Fibroblast of lung (primary cell): ENCODE data around the gene SHISA9. TPM values are rescaled to one million over a fixed set of nuclear protein-coding genes. Genes with fewer than 3 reads are reported as not detected.
A peak's percentile ranks its signal among the peaks of the same experiment; 100 is the strongest.

Experiments
- DNase-seq, 2 donors: peaks; one replicate each; pipeline versions ENCODE4 v3.0.0 to v3.0.0-alpha.2; 2010; ENCODE audit warnings: low read depth in 2 of 2
- H2AFZ ChIP-seq: 2 replicates; pipeline ENCODE4 v1.5.1; 2012; ENCODE audit warnings: low read length, control low read depth, inconsistent platforms
- H3K27ac ChIP-seq: 2 replicates; pipeline ENCODE4 v1.5.1; 2011; ENCODE audit warnings: low read length, control low read depth; ENCODE audit not compliant: insufficient read depth
- H3K27me3 ChIP-seq: 2 replicates; pipeline ENCODE4 v1.5.1; 2011; ENCODE audit warnings: mild to moderate bottlenecking, low read length; ENCODE audit not compliant: control insufficient read depth, insufficient read depth
- H3K36me3 ChIP-seq: 2 replicates; pipeline ENCODE4 v1.5.1; 2011; ENCODE audit warnings: low read length; ENCODE audit not compliant: control insufficient read depth, insufficient read depth
- H3K4me1 ChIP-seq: 2 replicates; pipeline ENCODE4 v1.5.1; 2011; ENCODE audit warnings: low read length; ENCODE audit not compliant: control insufficient read depth, insufficient read depth; ENCODE audit errors: extremely low read depth
- H3K4me2 ChIP-seq: 2 replicates; pipeline ENCODE4 v1.5.1; 2011; ENCODE audit warnings: low read length, control low read depth; ENCODE audit not compliant: insufficient read depth; ENCODE audit errors: extremely low read depth
- H3K4me3 ChIP-seq, 4 experiments: fragments of 200-600 bp in 1 of 4; sonication (generic) in 1 of 4; replicated peaks in 1 of 4; 2 replicates each; pipeline ENCODE4 v1.5.1; 2011 to 2016; ENCODE audit warnings: low read length in 4 of 4, low read depth in 3 of 4, mild to moderate bottlenecking in 3 of 4, control low read depth in 2 of 4, inconsistent platforms in 1 of 4, mixed read lengths in 1 of 4; ENCODE audit not compliant: insufficient read depth in 1 of 4; ENCODE audit errors: control extremely low read depth in 1 of 4
- H3K79me2 ChIP-seq: 2 replicates; pipeline ENCODE4 v1.5.1; 2012; ENCODE audit warnings: mild to moderate bottlenecking, low read length, inconsistent platforms; ENCODE audit not compliant: control insufficient read depth, insufficient read depth
- H3K9ac ChIP-seq: 2 replicates; pipeline ENCODE4 v1.5.1; 2011; ENCODE audit warnings: mild to moderate bottlenecking, low read length, control low read depth; ENCODE audit not compliant: insufficient read depth
- H3K9me3 ChIP-seq: 2 replicates; pipeline ENCODE4 v1.5.1; 2012; ENCODE audit warnings: low read depth, low read length; ENCODE audit not compliant: control insufficient read depth, insufficient read depth
- H4K20me1 ChIP-seq: 2 replicates; pipeline ENCODE4 v1.5.1; 2011; ENCODE audit warnings: low read length; ENCODE audit not compliant: control insufficient read depth, insufficient read depth; ENCODE audit errors: extremely low read depth
- CTCF ChIP-seq, 2 donors: IDR thresholded peaks in 1 of 2; conservative IDR thresholded peaks in 1 of 2; 1 replicate in 1 of 2; 2 replicates in 1 of 2; pipeline ENCODE4 v1.5.1; 2011 to 2012; ENCODE audit warnings: low read length in 2 of 2, control low read depth in 1 of 2, inconsistent platforms in 1 of 2, low read depth in 1 of 2, mild to moderate bottlenecking in 1 of 2
- EZH2 ChIP-seq: IDR thresholded peaks from 2 replicates; pipeline ENCODE4 v1.5.1; 2012; ENCODE audit warnings: low read length, control low read depth, mild to moderate bottlenecking; ENCODE audit errors: missing control alignments
- polyA plus RNA-seq, 2 donors: library from polyadenylated mRNA; depleted of rRNA in 1 of 2; stranded (reverse) in 1 of 2; unstranded in 1 of 2; fragments of >200 nt; gene quantifications; 2 replicates each; pipeline ENCODE4 v1.2.1, GENCODE V29; 2011 to 2012; ENCODE audit warnings: missing spikeins in 1 of 2
- total RNA-seq: library from RNA; depleted of rRNA; stranded (reverse); fragments of >200 nt; gene quantifications from 2 replicates; pipeline ENCODE4 v1.2.1, GENCODE V29; 2014

The SHISA9 gene
- total and polyA plus RNA-seq, 2 donors (not counting 1 experiment from before 2014, with no cell fraction given): not detected

GRCh38 chr16:12965274-12965804 is 63.9 kb downstream of the SHISA9 start:
- H3K4me1 ChIP-seq: no peaks in the 10 kb centered on the region
- H2AFZ ChIP-seq: no peak overlapping the region
- H3K9me3 ChIP-seq: no peaks in the 10 kb centered on the region
- no peaks in the 10 kb centered on the region for H4K20me1 ChIP-seq
- no peak overlapping the region for H3K27ac ChIP-seq
- no peaks in the 10 kb centered on the region for H3K36me3 ChIP-seq
- no peaks in the 10 kb centered on the region for H3K27me3 ChIP-seq
- DNase-seq: no peak
- TF ChIP-seq EZH2 (no peak), CTCF (conservative IDR thresholded peaks at IDR 0.05 in 1 of 2, IDR thresholded peaks at IDR 0.05 in 1 of 2; ENCODE audit: low read depth in 1 of 2, low read length in 2 of 2) (no peak)
- H3K9ac ChIP-seq: no peak overlapping the region
- no peaks in the 10 kb centered on the region for H3K79me2 ChIP-seq
- no peak overlapping the region for H3K4me3 ChIP-seq
- no peak overlapping the region for H3K4me2 ChIP-seq

- Histone ChIP-seq H2AFZ (no peak overlapping the region), H3K79me2 (no peaks in the 10 kb centered on the region), H3K4me3 (no peak overlapping the region), H3K27me3 (no peaks in the 10 kb centered on the region), H4K20me1 (no peaks in the 10 kb centered on the region), H3K4me2 (no peak overlapping the region), H3K27ac (no peak overlapping the region), H3K9me3 (no peaks in the 10 kb centered on the region), H3K4me1 (no peaks in the 10 kb centered on the region), H3K36me3 (no peaks in the 10 kb centered on the region), H3K9ac (no peak overlapping the region)
- TF ChIP-seq EZH2 (no peak), CTCF (conservative IDR thresholded peaks at IDR 0.05 in 1 of 2, IDR thresholded peaks at IDR 0.05 in 1 of 2; ENCODE audit: low read depth in 1 of 2, low read length in 2 of 2) (no peak)
- peak in 1 of 2 donors; percentile 31 for DNase-seq
Measured at GRCh38 chr16:12971241-12971640, 69.8 kb downstream of the SHISA9 start.

- no peak overlapping the region for H3K9ac ChIP-seq
- no peak overlapping the region for H3K4me2 ChIP-seq
- H3K79me2 ChIP-seq: no peaks in the 10 kb centered on the region
- no peak for DNase-seq
- H4K20me1 ChIP-seq: no peaks in the 10 kb centered on the region
- TF ChIP-seq EZH2 (no peak), CTCF (conservative IDR thresholded peaks at IDR 0.05 in 1 of 2, IDR thresholded peaks at IDR 0.05 in 1 of 2; ENCODE audit: low read depth in 1 of 2, low read length in 2 of 2) (no peak)
- no peaks in the 10 kb centered on the region for H3K27me3 ChIP-seq
- H3K36me3 ChIP-seq: no peaks in the 10 kb centered on the region
- no peaks in the 10 kb centered on the region for H3K9me3 ChIP-seq
- no peak overlapping the region for H2AFZ ChIP-seq
- no peak overlapping the region for H3K27ac ChIP-seq
- H3K4me1 ChIP-seq: no peaks in the 10 kb centered on the region
- no peak overlapping the region for H3K4me3 ChIP-seq
Measured at GRCh38 chr16:12972246-12972645, 70.8 kb downstream of the SHISA9 start.
